Erythroblast (primary cell): ENCODE results near the gene SLC12A9.

Experiments used
- DNase-seq, 2 experiments: peaks; one replicate each; lab custom pipeline; 2025; lab: John Stamatoyannopoulos, UW
- GATA1 ChIP-seq: IDR thresholded peaks from 2 replicates; pipeline ENCODE4 v1.6.1; 2011; ENCODE audit warnings: low read depth, mild to moderate bottlenecking, control low read depth, low read length, moderate library complexity
- POLR2A ChIP-seq: IDR thresholded peaks from 2 replicates; pipeline ENCODE4 v1.6.1; 2011; ENCODE audit warnings: mild to moderate bottlenecking, low read length

SLC12A9 gene

GRCh38 chr7:100878013-100878412, 25.5 kb downstream of the SLC12A9 start:
- TF ChIP-seq GATA1, result no peak
- no peak for DNase-seq

DNA sequence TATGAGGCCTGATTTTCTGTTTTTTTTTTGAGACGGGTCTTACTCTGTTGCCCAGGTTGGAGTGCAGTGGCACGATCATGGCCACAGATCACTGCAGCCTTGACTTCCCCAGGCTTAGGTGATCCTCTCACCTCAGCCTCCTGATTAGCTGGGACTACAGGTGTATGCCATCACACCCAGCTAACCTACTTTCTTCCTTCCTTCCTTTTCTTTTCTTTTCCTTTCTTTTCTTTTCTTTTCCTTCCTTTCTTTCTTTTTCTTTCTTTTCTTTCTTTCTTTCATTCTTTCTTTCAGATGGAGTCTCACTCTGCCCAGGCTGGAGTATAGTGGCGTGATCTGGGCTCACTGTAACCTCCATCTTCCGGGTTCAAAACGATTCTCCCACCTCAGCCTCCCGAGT, 26.2 kb downstream of the SLC12A9 start:
- no peak for DNase-seq
- TF ChIP-seq GATA1 (no peak), POLR2A (no peak)

DNA sequence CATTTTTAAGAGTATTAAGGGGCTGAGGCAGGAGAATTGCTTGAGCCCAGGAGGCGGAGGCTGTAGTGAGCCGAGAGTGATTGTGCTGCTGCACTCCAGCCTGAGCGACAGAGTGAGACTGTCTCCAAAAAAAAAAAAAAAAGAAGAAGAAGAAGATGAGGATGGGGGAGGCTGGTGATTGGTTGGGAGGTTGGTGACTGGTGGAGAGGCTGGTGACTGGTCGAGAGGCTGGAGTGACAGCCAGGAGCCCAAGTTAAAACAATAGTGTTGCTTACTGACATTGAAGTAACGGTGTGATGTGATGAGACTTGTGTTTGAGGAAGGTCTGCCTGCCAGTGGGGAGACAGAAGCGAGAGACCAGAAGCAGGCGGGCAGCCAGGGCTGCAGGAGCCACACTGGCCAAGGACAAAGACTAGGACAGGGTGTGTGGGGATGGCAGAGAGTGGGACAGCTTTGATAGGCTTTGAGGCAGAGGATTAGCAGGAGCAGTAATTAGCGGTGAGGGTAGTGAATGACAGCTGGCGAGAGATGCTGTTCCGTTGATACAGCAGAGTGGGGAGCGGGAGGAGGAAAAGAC, 27.3 kb downstream of the SLC12A9 start:
- DNase-seq, result no peak
- TF ChIP-seq POLR2A (no peak), GATA1 (no peak)

GRCh38 chr7:100880645-100881044, 28.1 kb downstream of the SLC12A9 start:
- DNase-seq, result no peak
- TF ChIP-seq POLR2A (no peak), GATA1 (no peak)

DNA sequence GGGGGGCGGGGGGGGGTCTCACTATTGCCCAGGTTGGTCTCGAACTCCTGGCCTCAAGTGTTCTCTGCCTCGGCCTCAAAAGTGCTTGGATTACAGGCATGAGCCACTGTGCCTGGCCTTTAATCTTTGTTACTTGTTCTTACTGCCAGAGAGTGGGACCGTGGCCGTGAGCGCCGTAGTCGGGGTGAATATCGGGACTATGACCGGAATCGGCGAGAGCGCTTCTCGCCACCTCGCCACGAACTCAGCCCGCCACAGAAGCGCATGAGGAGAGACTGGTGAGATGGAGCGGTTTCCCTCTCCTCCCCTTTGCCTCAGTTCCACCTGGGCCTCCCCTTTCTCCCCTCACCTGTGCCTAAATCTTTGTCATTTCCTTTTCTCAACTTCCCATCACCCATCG, 28.6 kb downstream of the SLC12A9 start:
- TF ChIP-seq GATA1 (no peak), POLR2A (no peak)
- DNase-seq, result no peak

DNA sequence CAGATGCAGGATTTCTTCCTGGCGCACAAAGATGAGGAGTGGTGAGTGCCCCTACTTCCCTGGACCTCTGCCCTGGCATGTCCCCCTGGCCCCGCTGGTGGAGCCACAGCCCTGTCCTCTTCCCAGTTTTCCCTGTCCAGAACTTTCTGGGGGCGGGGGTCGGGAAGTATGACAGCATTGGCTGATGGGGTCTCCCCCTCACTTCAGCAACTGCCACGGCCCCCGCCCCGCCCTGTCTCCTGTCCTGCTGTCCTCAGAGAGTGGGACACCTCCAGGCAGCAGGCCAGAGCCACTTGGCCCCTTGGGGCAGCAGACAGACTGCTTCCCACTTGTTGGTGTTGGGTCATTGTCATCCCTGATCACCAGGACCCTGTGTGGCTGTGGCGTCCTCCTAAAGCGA, 29.7 kb downstream of the SLC12A9 start:
- TF ChIP-seq POLR2A (no peak), GATA1 (no peak)
- no peak for DNase-seq

DNA sequence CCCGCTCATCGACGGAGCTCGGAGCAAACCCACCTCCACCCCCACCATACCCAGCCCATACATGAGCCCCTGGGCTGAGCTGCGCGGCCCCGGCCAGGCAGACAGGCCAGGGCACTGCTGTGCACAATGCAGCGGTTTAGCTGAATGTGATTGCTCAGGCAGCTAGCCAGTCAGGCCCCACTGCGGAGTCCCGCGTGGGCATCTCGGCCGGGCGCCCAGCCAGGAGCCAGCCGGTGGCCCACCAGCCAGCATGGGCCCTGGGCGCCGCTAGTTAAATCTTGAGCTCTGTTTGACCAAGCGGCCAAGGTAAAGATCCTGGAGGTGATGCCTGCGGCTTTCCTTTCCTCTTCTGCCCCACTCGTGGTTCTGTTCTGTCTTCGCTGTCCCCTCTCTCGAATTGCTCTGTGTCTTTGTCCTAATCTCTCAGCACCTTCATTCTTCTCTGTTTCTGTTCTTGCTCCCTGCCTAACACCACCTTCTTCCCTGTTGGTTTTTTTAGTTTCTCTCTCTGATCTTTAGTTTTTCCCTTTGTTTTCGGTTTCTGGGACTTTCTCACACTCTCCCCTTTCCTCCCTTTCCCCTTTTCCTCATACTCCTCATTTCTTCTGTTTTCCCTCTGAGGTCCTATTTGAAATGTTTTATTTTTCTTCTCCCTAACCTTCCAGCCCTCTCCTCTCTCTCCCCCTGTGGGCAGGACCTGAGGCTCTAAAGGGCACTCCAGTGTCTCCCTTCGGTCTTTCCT, 30.4 kb downstream of the SLC12A9 start:
- TF ChIP-seq POLR2A (no peak), GATA1 (no peak)
- DNase-seq, result no peak

DNA sequence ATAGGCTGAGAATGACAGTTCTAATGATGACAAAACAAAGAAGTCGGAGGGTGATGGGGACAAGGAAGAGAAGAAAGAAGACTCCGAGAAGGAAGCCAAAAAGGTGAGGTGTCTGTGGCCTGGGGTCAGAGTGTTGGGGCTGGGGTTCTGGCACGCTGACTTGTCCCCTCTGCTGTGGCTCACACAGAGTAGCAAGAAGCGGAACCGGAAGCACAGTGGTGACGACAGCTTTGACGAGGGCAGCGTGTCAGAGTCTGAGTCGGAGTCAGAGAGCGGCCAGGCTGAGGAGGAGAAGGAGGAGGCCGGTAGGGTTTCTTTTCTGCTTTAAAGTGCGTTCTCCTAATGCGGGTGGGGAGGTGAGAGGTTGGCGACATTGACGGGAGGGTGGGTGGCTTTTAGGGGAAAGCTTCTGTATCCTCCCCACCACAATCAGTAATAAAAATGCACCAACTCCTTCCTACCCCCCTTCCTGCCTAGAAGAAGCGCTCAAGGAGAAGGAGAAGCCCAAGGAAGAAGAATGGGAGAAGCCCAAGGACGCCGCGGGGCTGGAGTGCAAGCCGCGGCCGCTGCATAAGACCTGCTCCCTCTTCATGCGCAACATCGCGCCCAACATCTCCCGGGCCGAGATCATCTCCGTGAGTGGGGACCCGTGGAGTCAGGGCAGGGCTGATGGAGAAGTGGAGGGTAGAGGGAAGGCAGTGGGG, 32.4 kb downstream of the SLC12A9 start:
- TF ChIP-seq GATA1, result no peak
- DNase-seq, result no peak

DNA sequence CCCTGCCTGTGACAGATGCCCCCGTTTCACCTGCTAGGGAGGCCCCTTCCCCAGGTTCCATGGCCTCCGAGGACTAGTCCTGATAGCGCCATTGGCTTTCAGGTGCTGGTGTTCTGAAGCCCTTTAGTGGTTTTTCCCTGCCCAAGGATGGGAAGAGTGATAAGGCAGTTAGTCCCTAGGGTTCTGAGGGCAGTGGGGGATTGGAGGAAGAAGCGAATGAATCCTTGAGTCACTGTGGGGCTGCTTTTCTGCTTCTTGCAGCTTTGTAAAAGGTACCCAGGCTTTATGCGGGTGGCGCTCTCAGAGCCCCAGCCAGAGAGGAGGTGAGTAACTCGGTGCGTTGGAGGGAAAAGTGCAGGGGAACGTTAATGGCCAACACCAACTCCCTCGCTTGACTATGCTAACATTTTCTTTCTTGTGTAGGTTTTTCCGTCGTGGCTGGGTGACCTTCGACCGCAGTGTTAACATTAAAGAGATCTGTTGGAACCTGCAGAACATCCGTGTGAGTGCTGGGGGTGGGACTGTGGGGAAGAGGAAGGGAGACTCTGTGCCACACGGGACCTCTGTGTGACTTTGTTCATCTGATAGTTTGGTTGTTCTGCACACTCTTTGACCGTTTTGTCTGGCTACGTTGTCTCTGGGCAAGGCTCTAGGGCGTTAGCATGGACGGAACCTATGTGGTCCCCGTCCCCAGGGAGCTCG, 33.1 kb downstream of the SLC12A9 start:
- no peak for TF ChIP-seq GATA1
- TF ChIP-seq POLR2A, result no peak
- no peak for DNase-seq

DNA sequence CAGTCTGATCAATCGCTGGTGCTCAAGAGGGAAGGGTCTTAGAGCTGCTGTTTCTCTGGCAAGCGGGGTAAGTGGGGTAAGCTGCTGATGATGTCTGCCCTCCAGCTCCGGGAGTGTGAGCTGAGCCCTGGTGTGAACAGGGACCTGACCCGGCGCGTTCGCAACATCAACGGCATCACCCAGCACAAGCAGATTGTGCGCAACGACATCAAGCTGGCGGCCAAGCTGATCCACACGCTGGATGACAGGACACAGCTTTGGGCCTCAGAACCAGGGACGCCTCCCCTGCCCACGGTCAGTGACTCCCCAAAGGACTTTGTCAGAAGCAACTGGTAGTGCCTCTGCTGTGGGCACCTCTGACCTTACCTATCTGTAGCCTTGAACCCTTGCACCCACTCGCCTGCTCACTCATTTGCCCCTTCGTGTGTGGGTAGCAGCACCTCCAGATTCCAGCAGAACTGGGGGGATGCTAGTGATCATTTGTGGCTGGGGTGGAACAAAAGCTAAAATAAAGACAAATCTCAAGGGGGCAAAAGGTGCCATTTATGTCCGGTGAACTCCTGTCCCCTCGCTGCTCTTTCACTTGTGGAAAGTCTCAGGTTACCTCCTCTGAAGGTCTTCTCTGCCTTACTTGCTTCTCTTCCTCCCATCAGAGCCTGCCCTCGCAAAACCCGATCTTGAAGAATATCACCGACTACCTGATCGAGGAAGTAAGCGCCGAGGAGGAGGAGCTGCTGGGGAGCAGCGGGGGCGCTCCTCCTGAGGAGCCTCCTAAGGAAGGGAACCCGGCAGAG, 33.8 kb downstream of the SLC12A9 start:
- TF ChIP-seq GATA1 (no peak), POLR2A (no peak)
- DNase-seq, result no peak

- DNase-seq, result no peak
- TF ChIP-seq POLR2A, result no peak
- TF ChIP-seq GATA1, result no peak
Measured at GRCh38 chr7:100886936-100887515, 34.5 kb downstream of the SLC12A9 start.

DNA sequence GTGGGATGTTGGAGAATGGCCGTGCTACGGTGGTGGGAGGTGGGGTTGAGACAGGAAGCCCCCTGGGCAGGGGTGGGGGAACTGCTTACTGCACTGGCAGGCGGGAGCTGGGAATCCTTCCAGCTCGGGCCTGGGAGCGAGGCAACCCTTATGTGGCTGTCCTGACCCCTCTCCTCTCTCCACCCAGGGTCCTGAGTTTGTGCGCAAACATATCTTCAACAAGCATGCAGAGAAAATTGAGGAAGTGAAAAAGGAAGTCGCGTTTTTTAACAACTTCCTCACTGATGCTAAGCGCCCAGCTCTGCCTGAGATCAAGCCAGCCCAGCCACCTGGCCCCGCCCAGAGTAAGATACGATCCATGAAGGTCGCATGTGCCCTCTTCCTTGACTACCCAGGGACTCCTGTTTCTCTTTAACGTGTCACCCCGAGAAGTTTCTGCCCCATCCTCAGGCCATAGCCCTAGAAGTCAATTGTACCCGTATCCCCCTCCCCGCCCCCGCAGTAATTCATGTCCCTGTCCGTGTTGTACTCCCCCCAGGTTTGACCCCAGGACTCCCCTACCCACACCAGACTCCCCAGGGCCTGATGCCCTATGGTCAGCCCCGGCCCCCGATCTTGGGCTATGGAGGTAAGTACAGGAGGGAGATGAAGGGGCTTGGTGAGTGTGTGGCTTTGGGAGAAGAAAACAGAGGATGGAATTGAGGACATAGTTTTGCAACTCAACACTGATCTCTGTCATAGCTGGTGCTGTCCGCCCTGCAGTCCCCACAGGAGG, 35.2 kb downstream of the SLC12A9 start:
- DNase-seq, result peak; percentile 45 to 50
- TF ChIP-seq POLR2A, result peak; percentile 12
- TF ChIP-seq GATA1, result no peak
